22Rv1 (cell line): ENCODE data around the gene SEMA3E.

Source experiments
- H3K27ac ChIP-seq: fragments of 450-650 bp; 2 replicates; pipeline ENCODE4 v1.5.1; 2017
- ZFX ChIP-seq: fragments of 450-650 bp; IDR thresholded peaks from 2 replicates; pipeline ENCODE4 v1.6.1; 2017; ENCODE audit warnings: antibody characterized with exemption, borderline replicate concordance
- TF ChIP-seq, protein P1 (sequence below): fragments of 450-650 bp; IDR thresholded peaks from 2 replicates; pipeline ENCODE4 v1.5.1; 2017; ENCODE audit warnings: mild to moderate bottlenecking

The SEMA3E gene

GRCh38 chr7:83413424-83413823, 235.5 kb downstream of the SEMA3E start:
- TF ChIP-seq ZFX, result no peak
- TF ChIP-seq, protein P1, sequence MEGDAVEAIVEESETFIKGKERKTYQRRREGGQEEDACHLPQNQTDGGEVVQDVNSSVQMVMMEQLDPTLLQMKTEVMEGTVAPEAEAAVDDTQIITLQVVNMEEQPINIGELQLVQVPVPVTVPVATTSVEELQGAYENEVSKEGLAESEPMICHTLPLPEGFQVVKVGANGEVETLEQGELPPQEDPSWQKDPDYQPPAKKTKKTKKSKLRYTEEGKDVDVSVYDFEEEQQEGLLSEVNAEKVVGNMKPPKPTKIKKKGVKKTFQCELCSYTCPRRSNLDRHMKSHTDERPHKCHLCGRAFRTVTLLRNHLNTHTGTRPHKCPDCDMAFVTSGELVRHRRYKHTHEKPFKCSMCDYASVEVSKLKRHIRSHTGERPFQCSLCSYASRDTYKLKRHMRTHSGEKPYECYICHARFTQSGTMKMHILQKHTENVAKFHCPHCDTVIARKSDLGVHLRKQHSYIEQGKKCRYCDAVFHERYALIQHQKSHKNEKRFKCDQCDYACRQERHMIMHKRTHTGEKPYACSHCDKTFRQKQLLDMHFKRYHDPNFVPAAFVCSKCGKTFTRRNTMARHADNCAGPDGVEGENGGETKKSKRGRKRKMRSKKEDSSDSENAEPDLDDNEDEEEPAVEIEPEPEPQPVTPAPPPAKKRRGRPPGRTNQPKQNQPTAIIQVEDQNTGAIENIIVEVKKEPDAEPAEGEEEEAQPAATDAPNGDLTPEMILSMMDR, result no peak
- H3K27ac ChIP-seq, result no peak overlapping the region

GRCh38 chr7:83410989-83411591, 237.8 kb downstream of the SEMA3E start:
- no peak for TF ChIP-seq ZFX
- TF ChIP-seq, protein P1, result peak; percentile 94

GRCh38 chr7:83394776-83395175, 254.2 kb downstream of the SEMA3E start:
- H3K27ac ChIP-seq, result no peak overlapping the region
- TF ChIP-seq, protein P1, result no peak
- no peak for TF ChIP-seq ZFX

More at GRCh38 chr7:83410989-83411591, 237.8 kb downstream of the SEMA3E start:
- no peak overlapping the region for H3K27ac ChIP-seq

DNA sequence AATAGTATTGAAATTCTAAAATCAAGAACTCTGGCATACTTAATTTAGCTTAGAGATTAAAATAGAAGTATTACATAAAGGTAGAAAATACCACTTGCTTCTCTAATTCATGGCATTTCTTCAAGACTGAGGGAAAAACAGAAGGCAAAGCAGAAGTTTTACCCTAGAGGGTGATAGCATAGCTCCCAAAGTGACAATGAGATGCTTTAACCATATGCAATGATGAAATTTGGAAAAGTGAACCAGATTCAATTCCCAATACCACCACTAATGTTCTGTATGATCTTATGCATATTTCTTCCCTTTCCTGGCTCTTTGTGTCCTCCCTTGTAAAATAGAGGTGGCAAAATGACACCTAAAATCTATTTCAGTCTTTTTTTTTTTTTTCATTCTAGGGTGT, 260.5 kb downstream of the SEMA3E start:
- no peak overlapping the region for H3K27ac ChIP-seq
- TF ChIP-seq, protein P1, result no peak
- TF ChIP-seq ZFX, result no peak

GRCh38 chr7:83366629-83367028, 282.3 kb downstream of the SEMA3E start:
- no peak overlapping the region for H3K27ac ChIP-seq
- TF ChIP-seq ZFX, result no peak
- TF ChIP-seq, protein P1, result peak; percentile 41; the same call in 1 of the 2 replicates

DNA sequence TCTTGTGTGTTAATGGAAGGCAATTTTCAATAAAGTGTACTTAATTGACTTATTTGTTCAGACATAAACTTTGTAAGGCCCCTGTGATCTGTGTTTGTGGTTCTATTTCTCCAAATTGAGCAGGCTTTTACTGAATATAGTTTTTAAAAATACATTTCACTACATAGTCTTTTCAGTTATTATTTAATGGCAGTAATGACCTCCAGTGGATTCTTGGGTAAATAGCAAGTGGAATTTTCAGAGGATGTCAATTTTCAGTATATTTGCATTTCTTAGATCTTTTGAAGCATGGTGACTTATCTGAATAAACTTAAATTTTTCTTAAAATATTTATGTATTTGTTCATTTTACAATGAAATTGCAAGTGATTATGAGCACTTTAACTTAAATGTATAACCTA, 283.2 kb downstream of the SEMA3E start:
- TF ChIP-seq, protein P1, result peak; percentile 44; the same call in 1 of the 2 replicates
- TF ChIP-seq ZFX, result no peak

GRCh38 chr7:83362871-83363550, 285.9 kb downstream of the SEMA3E start:
- TF ChIP-seq, protein P1, result no peak
- no peak for TF ChIP-seq ZFX
- no peak overlapping the region for H3K27ac ChIP-seq

More for the DNA sequence above, 283.2 kb downstream of the SEMA3E start:
- no peak overlapping the region for H3K27ac ChIP-seq
